Globus pallidus (tissue), 1 donor: ENCODE results near the gene UQCRH.
"Not testable (repeated sequence)": the region's sequence is repeated elsewhere in the genome, so short reads cannot be mapped to it uniquely, and the experiment has no call there.

Experiments
- DNase-seq: peaks from one replicate; pipeline ENCODE4 v3.0.0-alpha.2; 2015; ENCODE audit warnings: low spot score

The UQCRH gene

GRCh38 chr1:46300673-46301405, 2.7 kb upstream of the UQCRH start:
- DNase-seq, result no peak

- DNase-seq, result no peak
These were observed 2.1 kb upstream of the UQCRH start for GRCh38 chr1:46301406-46301807.

- DNase-seq, result peak; percentile 40
These were observed 1.5 kb upstream of the UQCRH start for GRCh38 chr1:46301808-46302640.

- DNase-seq, result no peak
These were observed 859 bp upstream of the UQCRH start for GRCh38 chr1:46302641-46303037.

- no peak for DNase-seq
These were observed 401 bp downstream of the UQCRH start for GRCh38 chr1:46303872-46304326.

- DNase-seq, result no peak
These were observed 2.6 kb downstream of the UQCRH start for GRCh38 chr1:46306159-46306530.

GRCh38 chr1:46309401-46310159, 6.1 kb downstream of the UQCRH start:
- DNase-seq, result no peak

GRCh38 chr1:46310321-46310720, 6.8 kb downstream of the UQCRH start:
- DNase-seq, result no peak

GRCh38 chr1:46315669-46316403, 12.3 kb downstream of the UQCRH start:
- no peak for DNase-seq

GRCh38 chr1:46317323-46317722, 13.8 kb downstream of the UQCRH start:
- no peak for DNase-seq

- not testable (repeated sequence) for DNase-seq
These were observed 15.8 kb downstream of the UQCRH start for GRCh38 chr1:46319301-46319700.

- DNase-seq, result not testable (repeated sequence)
These were observed 16.7 kb downstream of the UQCRH start for GRCh38 chr1:46319960-46320914.

- not testable (repeated sequence) for DNase-seq
These were observed 18.7 kb downstream of the UQCRH start for GRCh38 chr1:46322191-46322590.

- not testable (repeated sequence) for DNase-seq
These were observed 22.0 kb downstream of the UQCRH start for GRCh38 chr1:46325285-46326076.

GRCh38 chr1:46328182-46328581, 24.7 kb downstream of the UQCRH start:
- not testable (repeated sequence) for DNase-seq

- DNase-seq, result not testable (repeated sequence)
These were observed 26.3 kb downstream of the UQCRH start for GRCh38 chr1:46329807-46330206.

GRCh38 chr1:46330381-46330780, 26.9 kb downstream of the UQCRH start:
- not testable (repeated sequence) for DNase-seq

GRCh38 chr1:46331786-46332540, 28.5 kb downstream of the UQCRH start:
- not testable (repeated sequence) for DNase-seq
